SK-N-SH (cell line): ENCODE results near the gene ARHGAP10. TPM values are rescaled to one million over a fixed set of nuclear protein-coding genes. Genes with fewer than 3 reads are reported as not detected.

ENCODE experiments used
- CTCF ChIA-PET: fragments of 300-600, 350-600 bp; formaldehyde crosslinking; extraction: SDS; loops from one replicate; lab custom pipeline; 2021; lab: Yijun Ruan, JAX
- POLR2A ChIA-PET: fragments of 350-600 bp; sonication (Branson Sonifier 250); formaldehyde crosslinking; extraction: SDS; loops from one replicate; lab custom pipeline; 2020; ENCODE audit warnings: antibody characterized with exemption, inconsistent platforms; lab: Yijun Ruan, JAX
- DNase-seq: peaks from one replicate; pipeline ENCODE4 v3.0.0; 2012
- H2AFZ ChIP-seq: fragments of 200-600 bp; sonication (generic); 2 replicates; pipeline ENCODE4 v1.8.1; 2016; ENCODE audit warnings: antibody characterized with exemption, mild to moderate bottlenecking, low read depth
- H3F3A ChIP-seq: fragments of 200-600 bp; sonication (generic); replicated peaks from 2 replicates; pipeline ENCODE3; 2016; ENCODE audit warnings: antibody characterized with exemption, mild to moderate bottlenecking; ENCODE audit not compliant: insufficient read depth
- H3K27ac ChIP-seq, 2 experiments: fragments of 200-500 bp in 1 of 2; fragments of 200-600 bp in 1 of 2; sonication (Bioruptor generic) in 1 of 2; sonication (generic), shearing (Covaris generic) in 1 of 2; 2 replicates each; pipeline versions ENCODE4 v1.5.1 to v1.6.1; 2014 to 2016; ENCODE audit warnings: low read depth in 2 of 2, inconsistent platforms in 1 of 2, low read length in 1 of 2, mild to moderate bottlenecking in 1 of 2, mixed read lengths in 1 of 2
- H3K27me3 ChIP-seq: fragments of 200-600 bp; sonication (generic), shearing (Covaris generic); 2 replicates; pipeline ENCODE4 v1.6.1; 2016; ENCODE audit warnings: mixed run types; ENCODE audit not compliant: insufficient read depth
- H3K36me3 ChIP-seq, 2 experiments: fragments of 200-500 bp in 1 of 2; fragments of 200-600 bp in 1 of 2; sonication (Bioruptor generic) in 1 of 2; sonication (generic) in 1 of 2; replicated peaks in 1 of 2; 2 replicates each; pipeline versions ENCODE3 to v1.5.1; 2014 to 2016; ENCODE audit warnings: low read length in 1 of 2, mild to moderate bottlenecking in 1 of 2; ENCODE audit not compliant: insufficient read depth in 2 of 2, control insufficient read depth in 1 of 2
- H3K4me1 ChIP-seq, 2 experiments: fragments of 200-500 bp in 1 of 2; fragments of 200-600 bp in 1 of 2; sonication (Bioruptor generic) in 1 of 2; sonication (generic), shearing (Covaris generic) in 1 of 2; 2 replicates each; pipeline versions ENCODE4 v1.5.1 to v1.6.1; 2014 to 2016; ENCODE audit warnings: low read depth in 1 of 2, low read length in 1 of 2, mixed run types in 1 of 2; ENCODE audit not compliant: insufficient read depth in 2 of 2, control insufficient read depth in 1 of 2
- H3K4me2 ChIP-seq: fragments of 200-600 bp; sonication (generic), shearing (Covaris generic); 2 replicates; pipeline ENCODE4 v1.6.1; 2017; ENCODE audit warnings: mixed run types
- H3K4me3 ChIP-seq, 2 experiments: fragments of 200-500 bp in 1 of 2; fragments of 200-600 bp in 1 of 2; sonication (Bioruptor generic) in 1 of 2; sonication (generic), shearing (Covaris generic) in 1 of 2; 2 replicates each; pipeline versions ENCODE4 v1.5.1 to v1.8.1; 2014 to 2016; ENCODE audit warnings: low read depth in 2 of 2, inconsistent platforms in 1 of 2, low read length in 1 of 2, mild to moderate bottlenecking in 1 of 2, mixed read lengths in 1 of 2, moderate library complexity in 1 of 2
- H3K79me2 ChIP-seq: fragments of 200-600 bp; sonication (generic); 2 replicates; pipeline ENCODE4 v1.8.1; 2017; ENCODE audit warnings: mild to moderate bottlenecking; ENCODE audit not compliant: insufficient read depth
- H3K9ac ChIP-seq: fragments of 200-600 bp; sonication (generic); 2 replicates; pipeline ENCODE4 v1.6.1; 2017; ENCODE audit warnings: mixed run types
- H3K9me2 ChIP-seq: fragments of 200-600 bp; sonication (generic); 2 replicates; pipeline ENCODE4 v1.6.1; 2017; ENCODE audit warnings: mixed run types
- H3K9me3 ChIP-seq: fragments of 200-600 bp; sonication (generic); 2 replicates; pipeline ENCODE4 v1.6.1; 2017; ENCODE audit warnings: mixed run types, mild to moderate bottlenecking, moderate library complexity
- H4K20me1 ChIP-seq: fragments of 200-600 bp; sonication (generic); 2 replicates; pipeline ENCODE4 v1.6.1; 2017; ENCODE audit warnings: mild to moderate bottlenecking, mixed run types; ENCODE audit not compliant: insufficient read depth
- ELF1 ChIP-seq: IDR thresholded peaks from 2 replicates; pipeline ENCODE4 v1.4.0; 2012
- EP300 ChIP-seq, 2 experiments: IDR thresholded peaks; 2 replicates each; pipeline versions ENCODE4 v1.4.0 to v1.6.1; 2012; ENCODE audit warnings: borderline replicate concordance in 1 of 2, low read depth in 1 of 2, low read length in 1 of 2
- EZH2phosphoT487 ChIP-seq: fragments of 200-600 bp; sonication (generic); IDR thresholded peaks from 2 replicates; pipeline ENCODE4 v1.6.1; 2017; ENCODE audit warnings: low read depth, mixed run types, mild to moderate bottlenecking, antibody characterized with exemption, moderate library complexity, borderline replicate concordance
- FOSL2 ChIP-seq: IDR thresholded peaks from 2 replicates; pipeline ENCODE4 v1.4.0; 2012; ENCODE audit warnings: low read depth, mild to moderate bottlenecking, moderate library complexity, borderline replicate concordance
- FOXJ3 ChIP-seq: sonication (generic); formaldehyde crosslinking; IDR thresholded peaks from 2 replicates; pipeline ENCODE4 v1.5.1; 2020; ENCODE audit warnings: mild to moderate bottlenecking, missing genetic modification reagents
- FOXM1 ChIP-seq: IDR thresholded peaks from 2 replicates; pipeline ENCODE4 v1.4.0; 2012; ENCODE audit warnings: low read depth, mild to moderate bottlenecking
- GABPA ChIP-seq: IDR thresholded peaks from 2 replicates; pipeline ENCODE4 v1.4.0; 2012; ENCODE audit warnings: low read depth, mild to moderate bottlenecking
- JUND ChIP-seq: IDR thresholded peaks from 2 replicates; pipeline ENCODE4 v1.4.0; 2012
- MEF2A ChIP-seq: IDR thresholded peaks from 2 replicates; pipeline ENCODE4 v1.4.0; 2012; ENCODE audit warnings: low read depth, borderline replicate concordance
- POLR2AphosphoS5 ChIP-seq: IDR thresholded peaks from 2 replicates; pipeline ENCODE4 v1.6.1; 2012; ENCODE audit warnings: low read depth, low read length
- RAD21 ChIP-seq: IDR thresholded peaks from 2 replicates; pipeline ENCODE4 v1.6.1; 2012; ENCODE audit warnings: mild to moderate bottlenecking, low read length
- RFX5 ChIP-seq: IDR thresholded peaks from 2 replicates; pipeline ENCODE4 v1.6.1; 2012; ENCODE audit warnings: mild to moderate bottlenecking, improper control_type of control experiment, low read length
- SMC3 ChIP-seq: IDR thresholded peaks from 2 replicates; pipeline ENCODE4 v1.6.1; 2012; ENCODE audit warnings: low read depth, low read length, improper control_type of control experiment
- TCF12 ChIP-seq: IDR thresholded peaks from 2 replicates; pipeline ENCODE4 v1.4.0; 2012
- TEAD4 ChIP-seq: IDR thresholded peaks from 2 replicates; pipeline ENCODE4 v1.4.0; 2012; ENCODE audit warnings: mild to moderate bottlenecking, borderline replicate concordance; ENCODE audit not compliant: insufficient read depth
- WGBS: methylation state at CpG from one replicate; pipeline ENCODE4 v1.1.6; 2017; ENCODE audit warnings: low lambda C conversion rate; 5-methylcytosine and 5-hydroxymethylcytosine counted together
- polyA plus RNA-seq, 3 experiments: library from polyadenylated mRNA; depleted of rRNA; stranded (reverse); fragments of >200 nt; gene quantifications; 2 replicates each; pipeline ENCODE4 v1.2.3, GENCODE V29; 2012
- TF ChIP-seq, protein P1 (sequence below): fragments of 200-600 bp; sonication (generic); IDR thresholded peaks from 2 replicates; pipeline ENCODE4 v1.6.1; 2017; ENCODE audit warnings: antibody characterized with exemption, mild to moderate bottlenecking, moderate library complexity
- TF ChIP-seq, protein P2 (sequence below): IDR thresholded peaks from 2 replicates; pipeline ENCODE4 v1.4.0; 2012; ENCODE audit warnings: low read depth, borderline replicate concordance
- TF ChIP-seq, protein P3 (sequence below): fragments of 150-350 bp; IDR thresholded peaks from 2 replicates; pipeline ENCODE4 v1.6.1; 2016; ENCODE audit warnings: mild to moderate bottlenecking, low read depth, low read length
- TF ChIP-seq, protein P4 (sequence below): IDR thresholded peaks from 2 replicates; pipeline ENCODE4; 2012

Gene ARHGAP10
- polyA plus RNA-seq, 1 of the 3 experiments (the other 2 are of a cell fraction) = 15.1 TPM

DNA sequence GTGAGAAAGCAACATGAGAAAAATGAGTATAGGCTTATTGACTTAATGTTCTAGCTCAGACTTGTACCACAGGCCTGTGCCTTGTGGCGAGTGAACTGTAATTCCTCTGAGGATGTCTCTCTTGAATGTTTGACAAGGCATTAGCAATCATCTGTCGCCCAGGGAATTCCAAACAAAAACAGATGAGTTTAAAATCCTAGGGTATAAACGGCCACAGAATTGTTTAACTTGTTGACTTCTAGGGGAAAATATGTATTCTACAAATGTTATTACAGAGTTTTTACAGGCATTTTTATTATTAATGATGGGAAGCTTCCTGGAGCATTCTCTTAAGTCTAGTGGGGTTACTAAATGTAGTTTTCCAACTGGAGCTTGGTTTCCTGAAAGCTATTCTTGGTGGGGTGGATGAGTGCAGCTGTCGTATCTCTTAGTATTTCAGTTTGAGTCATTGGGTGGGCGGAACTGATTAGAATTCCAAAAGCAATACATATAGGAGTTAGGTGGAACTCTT lies 40.6 kb downstream of the ARHGAP10 start:
- POLR2A ChIA-PET = no interaction called here
- peak overlapping the region; percentile 75 for H3K9ac ChIP-seq
- H3K79me2 ChIP-seq = peaks cover 75% of the 10 kb centered on the region

More for the DNA sequence above, 40.6 kb downstream of the ARHGAP10 start:
- H3K9me2 ChIP-seq = no peaks in the 10 kb centered on the region
- no peak overlapping the region; the same call in 1 of the 2 replicates for H2AFZ ChIP-seq
- peaks cover 31 to 53% of the 10 kb centered on the region in 2 experiments for H3K4me1 ChIP-seq
- no peaks in the 10 kb centered on the region for H3K36me3 ChIP-seq
- peak overlapping the region; percentile 73 for H3K4me2 ChIP-seq
- peak overlapping the region; percentile 74 to 99 for H3K27ac ChIP-seq
- TF ChIP-seq, protein P1, sequence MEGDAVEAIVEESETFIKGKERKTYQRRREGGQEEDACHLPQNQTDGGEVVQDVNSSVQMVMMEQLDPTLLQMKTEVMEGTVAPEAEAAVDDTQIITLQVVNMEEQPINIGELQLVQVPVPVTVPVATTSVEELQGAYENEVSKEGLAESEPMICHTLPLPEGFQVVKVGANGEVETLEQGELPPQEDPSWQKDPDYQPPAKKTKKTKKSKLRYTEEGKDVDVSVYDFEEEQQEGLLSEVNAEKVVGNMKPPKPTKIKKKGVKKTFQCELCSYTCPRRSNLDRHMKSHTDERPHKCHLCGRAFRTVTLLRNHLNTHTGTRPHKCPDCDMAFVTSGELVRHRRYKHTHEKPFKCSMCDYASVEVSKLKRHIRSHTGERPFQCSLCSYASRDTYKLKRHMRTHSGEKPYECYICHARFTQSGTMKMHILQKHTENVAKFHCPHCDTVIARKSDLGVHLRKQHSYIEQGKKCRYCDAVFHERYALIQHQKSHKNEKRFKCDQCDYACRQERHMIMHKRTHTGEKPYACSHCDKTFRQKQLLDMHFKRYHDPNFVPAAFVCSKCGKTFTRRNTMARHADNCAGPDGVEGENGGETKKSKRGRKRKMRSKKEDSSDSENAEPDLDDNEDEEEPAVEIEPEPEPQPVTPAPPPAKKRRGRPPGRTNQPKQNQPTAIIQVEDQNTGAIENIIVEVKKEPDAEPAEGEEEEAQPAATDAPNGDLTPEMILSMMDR = no peak
- TF ChIP-seq FOXJ3 (no peak), ELF1 (no peak), EP300 (IDR thresholded peaks at IDR 0.05; ENCODE audit: borderline replicate concordance in 1 of 2, low read depth in 1 of 2, low read length in 1 of 2) (peak in 1 of 2 experiments; percentile 57; a peak in 2 of 4 replicates), POLR2AphosphoS5 (peak; percentile 13; the same call in 1 of the 2 replicates), RFX5 (no peak), FOSL2 (peak; percentile 71; the same call in 1 of the 2 replicates), FOXM1 (no peak), EZH2phosphoT487 (no peak), TEAD4 (0 out of 2 replicates have a peak, but pooled peaks have one; percentile 29), RAD21 (no peak), SMC3 (no peak), TCF12 (peak; percentile 76), MEF2A (peak; percentile 80; the same call in 1 of the 2 replicates), GABPA (no peak), JUND (peak; percentile 44; the same call in 1 of the 2 replicates)
- TF ChIP-seq, protein P2, sequence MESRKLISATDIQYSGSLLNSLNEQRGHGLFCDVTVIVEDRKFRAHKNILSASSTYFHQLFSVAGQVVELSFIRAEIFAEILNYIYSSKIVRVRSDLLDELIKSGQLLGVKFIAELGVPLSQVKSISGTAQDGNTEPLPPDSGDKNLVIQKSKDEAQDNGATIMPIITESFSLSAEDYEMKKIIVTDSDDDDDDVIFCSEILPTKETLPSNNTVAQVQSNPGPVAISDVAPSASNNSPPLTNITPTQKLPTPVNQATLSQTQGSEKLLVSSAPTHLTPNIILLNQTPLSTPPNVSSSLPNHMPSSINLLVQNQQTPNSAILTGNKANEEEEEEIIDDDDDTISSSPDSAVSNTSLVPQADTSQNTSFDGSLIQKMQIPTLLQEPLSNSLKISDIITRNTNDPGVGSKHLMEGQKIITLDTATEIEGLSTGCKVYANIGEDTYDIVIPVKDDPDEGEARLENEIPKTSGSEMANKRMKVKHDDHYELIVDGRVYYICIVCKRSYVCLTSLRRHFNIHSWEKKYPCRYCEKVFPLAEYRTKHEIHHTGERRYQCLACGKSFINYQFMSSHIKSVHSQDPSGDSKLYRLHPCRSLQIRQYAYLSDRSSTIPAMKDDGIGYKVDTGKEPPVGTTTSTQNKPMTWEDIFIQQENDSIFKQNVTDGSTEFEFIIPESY = no peak
- TF ChIP-seq, protein P3, sequence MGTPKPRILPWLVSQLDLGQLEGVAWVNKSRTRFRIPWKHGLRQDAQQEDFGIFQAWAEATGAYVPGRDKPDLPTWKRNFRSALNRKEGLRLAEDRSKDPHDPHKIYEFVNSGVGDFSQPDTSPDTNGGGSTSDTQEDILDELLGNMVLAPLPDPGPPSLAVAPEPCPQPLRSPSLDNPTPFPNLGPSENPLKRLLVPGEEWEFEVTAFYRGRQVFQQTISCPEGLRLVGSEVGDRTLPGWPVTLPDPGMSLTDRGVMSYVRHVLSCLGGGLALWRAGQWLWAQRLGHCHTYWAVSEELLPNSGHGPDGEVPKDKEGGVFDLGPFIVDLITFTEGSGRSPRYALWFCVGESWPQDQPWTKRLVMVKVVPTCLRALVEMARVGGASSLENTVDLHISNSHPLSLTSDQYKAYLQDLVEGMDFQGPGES = no peak
- TF ChIP-seq, protein P4, sequence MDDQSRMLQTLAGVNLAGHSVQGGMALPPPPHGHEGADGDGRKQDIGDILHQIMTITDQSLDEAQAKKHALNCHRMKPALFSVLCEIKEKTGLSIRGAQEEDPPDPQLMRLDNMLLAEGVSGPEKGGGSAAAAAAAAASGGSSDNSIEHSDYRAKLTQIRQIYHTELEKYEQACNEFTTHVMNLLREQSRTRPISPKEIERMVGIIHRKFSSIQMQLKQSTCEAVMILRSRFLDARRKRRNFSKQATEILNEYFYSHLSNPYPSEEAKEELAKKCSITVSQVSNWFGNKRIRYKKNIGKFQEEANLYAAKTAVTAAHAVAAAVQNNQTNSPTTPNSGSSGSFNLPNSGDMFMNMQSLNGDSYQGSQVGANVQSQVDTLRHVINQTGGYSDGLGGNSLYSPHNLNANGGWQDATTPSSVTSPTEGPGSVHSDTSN = peak; percentile 10; the same call in 1 of the 2 replicates
- no peaks in the 10 kb centered on the region for H4K20me1 ChIP-seq
- no peaks in the 10 kb centered on the region for H3K9me3 ChIP-seq
- CTCF ChIA-PET = interaction anchor here (1.7 to 3.1 kb wide), 3 partner anchors 8 to 94 kb away, joined by 4 to 11 read pairs (median 6); no protein-coding TSS in a partner anchor
- H3K4me3 ChIP-seq = peak overlapping the region in 1 of 2 experiments; percentile 20; a peak in 2 of 4 replicates
- H3F3A ChIP-seq = peaks cover 34% of the 10 kb centered on the region
- DNase-seq = no peak
- WGBS = 14% methylated on average over 5 of the region's 5 CpGs
- H3K27me3 ChIP-seq = no peaks in the 10 kb centered on the region
